ENCODE results near the gene ISY1. TPM values are rescaled to one million over a fixed set of nuclear protein-coding genes. Genes with fewer than 3 reads are reported as not detected.

Gene ISY1
- total and polyA plus RNA-seq, 2 donors (not counting 1 experiment from before 2014, with no cell fraction given) = 26.4 to 49.6 TPM

DNA sequence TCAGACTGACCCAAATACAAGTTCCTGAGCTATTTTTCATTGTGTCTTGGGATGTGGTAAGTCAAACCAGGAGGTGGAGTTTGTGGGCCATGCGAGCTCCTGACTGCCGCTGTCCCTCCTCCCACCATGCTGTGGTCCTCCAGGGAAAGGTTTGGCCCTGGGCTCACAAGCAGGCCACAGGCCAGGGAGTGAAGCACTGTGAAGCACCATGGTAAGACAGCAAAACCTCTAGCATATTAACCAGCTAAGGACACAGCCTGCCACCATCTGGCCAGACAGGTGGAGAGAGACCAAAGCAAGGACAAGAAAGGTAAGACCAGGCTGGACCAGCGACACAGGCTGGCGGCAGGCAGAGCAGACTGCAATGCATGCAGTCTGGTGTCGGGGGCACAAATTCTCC is 54.5 kb downstream of the ISY1 start:
- Histone ChIP-seq H3K79me2 (ENCODE audit: control insufficient read depth, insufficient read depth, low read length) (peaks cover 87% of the 10 kb centered on the region), H3K4me3 (ENCODE audit: control extremely low read depth in 1 of 5, extremely low read depth in 1 of 5, insufficient read depth in 1 of 5, low read depth in 2 of 5, low read length in 4 of 5) (no peak overlapping the region), H4K20me1 (ENCODE audit: control insufficient read depth, insufficient read depth, low read length, poor library complexity, severe bottlenecking) (peaks cover 60% of the 10 kb centered on the region), H3K9ac (ENCODE audit: low read length) (no peak overlapping the region), H3K27ac (ENCODE audit: low read length in 2 of 2) (no peak overlapping the region), H3K36me3 (replicated peaks in 1 of 2; ENCODE audit: control extremely low read depth in 1 of 2, control insufficient read depth in 1 of 2, extremely low read depth in 1 of 2, insufficient read depth in 2 of 2, low read length in 1 of 2) (peaks cover 0 to 20% of the 10 kb centered on the region in 2 experiments), H3K27me3 (replicated peaks in 1 of 4; ENCODE audit: control extremely low read depth in 1 of 4, control insufficient read depth in 3 of 4, insufficient read depth in 4 of 4, low read length in 3 of 4) (no peaks in the 10 kb centered on the region), H3K4me2 (replicated peaks; ENCODE audit: low read depth, low read length, poor library complexity, severe bottlenecking) (no peak overlapping the region), H3K9me3 (ENCODE audit: control extremely low read depth in 1 of 3, control insufficient read depth in 2 of 3, insufficient read depth in 1 of 3, low read length in 2 of 3) (no peaks in the 10 kb centered on the region), H2AFZ (ENCODE audit: insufficient read depth, low read depth, low read length, poor library complexity, severe bottlenecking) (no peak overlapping the region), H3K4me1 (ENCODE audit: control insufficient read depth in 2 of 2, insufficient read depth in 2 of 2, low read length in 2 of 2) (no peaks in the 10 kb centered on the region)
- ATAC-seq (ENCODE audit: low read depth) (no peak), DNase-seq (no peak)
- Mint-ChIP-seq H3K4me1 (no peaks in the 10 kb centered on the region), H3K4me3 (no peak overlapping the region), H3K27me3 (no peaks in the 10 kb centered on the region), H3K9me3 (ENCODE audit: insufficient read depth) (no peaks in the 10 kb centered on the region), H3K27ac (no peak overlapping the region)
- CTCF ChIA-PET = no interaction called here
- TF ChIP-seq, protein P1, sequence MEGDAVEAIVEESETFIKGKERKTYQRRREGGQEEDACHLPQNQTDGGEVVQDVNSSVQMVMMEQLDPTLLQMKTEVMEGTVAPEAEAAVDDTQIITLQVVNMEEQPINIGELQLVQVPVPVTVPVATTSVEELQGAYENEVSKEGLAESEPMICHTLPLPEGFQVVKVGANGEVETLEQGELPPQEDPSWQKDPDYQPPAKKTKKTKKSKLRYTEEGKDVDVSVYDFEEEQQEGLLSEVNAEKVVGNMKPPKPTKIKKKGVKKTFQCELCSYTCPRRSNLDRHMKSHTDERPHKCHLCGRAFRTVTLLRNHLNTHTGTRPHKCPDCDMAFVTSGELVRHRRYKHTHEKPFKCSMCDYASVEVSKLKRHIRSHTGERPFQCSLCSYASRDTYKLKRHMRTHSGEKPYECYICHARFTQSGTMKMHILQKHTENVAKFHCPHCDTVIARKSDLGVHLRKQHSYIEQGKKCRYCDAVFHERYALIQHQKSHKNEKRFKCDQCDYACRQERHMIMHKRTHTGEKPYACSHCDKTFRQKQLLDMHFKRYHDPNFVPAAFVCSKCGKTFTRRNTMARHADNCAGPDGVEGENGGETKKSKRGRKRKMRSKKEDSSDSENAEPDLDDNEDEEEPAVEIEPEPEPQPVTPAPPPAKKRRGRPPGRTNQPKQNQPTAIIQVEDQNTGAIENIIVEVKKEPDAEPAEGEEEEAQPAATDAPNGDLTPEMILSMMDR (IDR thresholded peaks at IDR 0.05) = no peak
- no peak for TF ChIP-seq EZH2 (IDR thresholded peaks at IDR 0.05; ENCODE audit: borderline replicate concordance, insufficient read depth, low read depth, low read length, poor library complexity, severe bottlenecking)
- POLR2A ChIA-PET = no interaction called here
- intact Hi-C loops (cut with micrococcal nuclease) = no loop called here
- 100% methylated on average over 2 of the region's 5 CpGs for WGBS (ENCODE audit: insufficient coverage)

- no peak overlapping the region for H3K4me2 ChIP-seq (replicated peaks; ENCODE audit: low read depth, low read length, poor library complexity, severe bottlenecking)
- Mint-ChIP-seq H3K27ac (no peak overlapping the region), H3K4me1 (no peaks in the 10 kb centered on the region), H3K4me3 (no peak overlapping the region), H3K9me3 (ENCODE audit: insufficient read depth) (no peaks in the 10 kb centered on the region), H3K27me3 (no peaks in the 10 kb centered on the region)
- H3K4me1 ChIP-seq (ENCODE audit: control insufficient read depth in 2 of 2, insufficient read depth in 2 of 2, low read length in 2 of 2) = no peaks in the 10 kb centered on the region
- ChIA-PET CTCF (no interaction called here), POLR2A (no interaction called here)
- H3K36me3 ChIP-seq (replicated peaks in 1 of 2; ENCODE audit: control extremely low read depth in 1 of 2, control insufficient read depth in 1 of 2, extremely low read depth in 1 of 2, insufficient read depth in 2 of 2, low read length in 1 of 2) = peaks cover 0 to 20% of the 10 kb centered on the region in 2 experiments
- no peak overlapping the region for H3K9ac ChIP-seq (ENCODE audit: low read length)
- ATAC-seq (ENCODE audit: low read depth) (no peak), DNase-seq (no peak)
- peaks cover 83% of the 10 kb centered on the region for H3K79me2 ChIP-seq (ENCODE audit: control insufficient read depth, insufficient read depth, low read length)
- no peak overlapping the region for H3K27ac ChIP-seq (ENCODE audit: low read length in 2 of 2)
- peaks cover 63% of the 10 kb centered on the region for H4K20me1 ChIP-seq (ENCODE audit: control insufficient read depth, insufficient read depth, low read length, poor library complexity, severe bottlenecking)
- intact Hi-C loops (cut with micrococcal nuclease) = no loop called here
- 94% methylated on average over 3 of the region's 4 CpGs for WGBS (ENCODE audit: insufficient coverage)
- TF ChIP-seq EZH2 (IDR thresholded peaks at IDR 0.05; ENCODE audit: borderline replicate concordance, insufficient read depth, low read depth, low read length, poor library complexity, severe bottlenecking) = no peak
- TF ChIP-seq, protein P1 (IDR thresholded peaks at IDR 0.05) = no peak
- no peak overlapping the region for H3K4me3 ChIP-seq (ENCODE audit: control extremely low read depth in 1 of 5, extremely low read depth in 1 of 5, insufficient read depth in 1 of 5, low read depth in 2 of 5, low read length in 4 of 5)
- H2AFZ ChIP-seq (ENCODE audit: insufficient read depth, low read depth, low read length, poor library complexity, severe bottlenecking) = no peak overlapping the region
- no peaks in the 10 kb centered on the region for H3K27me3 ChIP-seq (replicated peaks in 1 of 4; ENCODE audit: control extremely low read depth in 1 of 4, control insufficient read depth in 3 of 4, insufficient read depth in 4 of 4, low read length in 3 of 4)
- no peaks in the 10 kb centered on the region for H3K9me3 ChIP-seq (ENCODE audit: control extremely low read depth in 1 of 3, control insufficient read depth in 2 of 3, insufficient read depth in 1 of 3, low read length in 2 of 3)
These were observed 55.0 kb downstream of the ISY1 start for GRCh38 chr3:129105862-129106261.

Data from B cell (primary cell).